Neutrophil (primary cell): Measurements from ENCODE around the gene TMED9.

ENCODE experiments used
- H3K27ac ChIP-seq: fragments of 200-600 bp; sonication (generic); 2 replicates; pipeline ENCODE4 v1.5.1; 2016; ENCODE audit warnings: mild to moderate bottlenecking, moderate library complexity
- H3K27me3 ChIP-seq: fragments of 200-600 bp; sonication (generic); 2 replicates; pipeline ENCODE4 v1.6.0; 2016; ENCODE audit warnings: mild to moderate bottlenecking
- H3K36me3 ChIP-seq: fragments of 200-600 bp; sonication (generic); 2 replicates; pipeline ENCODE4 v1.5.1; 2017
- H3K4me1 ChIP-seq, 2 experiments: fragments of 200-600 bp in 1 of 2; sonication (generic) in 1 of 2; 1 replicate in 1 of 2; 2 replicates in 1 of 2; pipeline versions ENCODE4 v1.5.1 to v1.6.1; 2013 to 2016; ENCODE audit warnings: low read depth in 1 of 2, low read length in 1 of 2, mild to moderate bottlenecking in 1 of 2, moderate library complexity in 1 of 2; ENCODE audit not compliant: control insufficient read depth in 1 of 2, insufficient read depth in 1 of 2
- H3K4me3 ChIP-seq, 2 experiments: fragments of 200-600 bp in 1 of 2; sonication (generic) in 1 of 2; 1 replicate in 1 of 2; 2 replicates in 1 of 2; pipeline ENCODE4 v1.5.1; 2013 to 2016; ENCODE audit warnings: low read depth in 1 of 2, low read length in 1 of 2, mild to moderate bottlenecking in 1 of 2, moderate library complexity in 1 of 2
- H3K9me3 ChIP-seq: fragments of 200-600 bp; sonication (generic); 2 replicates; pipeline ENCODE4 v1.5.1; 2016
- TF ChIP-seq, protein P1 (sequence below): fragments of 200-600 bp; sonication (generic); IDR thresholded peaks from 2 replicates; pipeline ENCODE4 v1.5.1; 2016; ENCODE audit warnings: antibody characterized with exemption

The TMED9 gene

DNA sequence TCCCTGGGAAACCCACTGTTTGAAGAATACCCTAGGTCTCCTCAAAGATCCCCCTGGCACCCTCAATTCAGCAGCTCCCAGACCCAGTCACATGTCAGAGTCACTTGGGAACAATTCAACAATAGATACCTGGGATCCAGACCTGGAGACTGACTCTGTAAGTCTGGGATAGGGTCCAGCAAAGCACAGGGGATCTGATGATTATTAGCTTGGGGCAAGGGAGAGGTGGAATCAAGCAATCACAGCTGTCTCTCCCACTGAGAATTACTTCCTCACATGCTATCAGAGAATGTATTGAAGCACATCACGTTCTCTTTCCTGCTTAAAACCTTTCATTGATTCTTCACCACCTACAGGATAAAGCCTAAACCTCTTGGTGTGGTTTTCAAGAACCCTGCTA is 43.5 kb upstream of the TMED9 start:
- Histone ChIP-seq H3K36me3 (peaks cover 12% of the 10 kb centered on the region), H3K4me3 (no peak overlapping the region), H3K4me1 (peaks cover 41 to 44% of the 10 kb centered on the region in 2 experiments), H3K27me3 (no peaks in the 10 kb centered on the region), H3K9me3 (no peaks in the 10 kb centered on the region), H3K27ac (peak overlapping the region; percentile 43)
- TF ChIP-seq, protein P1, sequence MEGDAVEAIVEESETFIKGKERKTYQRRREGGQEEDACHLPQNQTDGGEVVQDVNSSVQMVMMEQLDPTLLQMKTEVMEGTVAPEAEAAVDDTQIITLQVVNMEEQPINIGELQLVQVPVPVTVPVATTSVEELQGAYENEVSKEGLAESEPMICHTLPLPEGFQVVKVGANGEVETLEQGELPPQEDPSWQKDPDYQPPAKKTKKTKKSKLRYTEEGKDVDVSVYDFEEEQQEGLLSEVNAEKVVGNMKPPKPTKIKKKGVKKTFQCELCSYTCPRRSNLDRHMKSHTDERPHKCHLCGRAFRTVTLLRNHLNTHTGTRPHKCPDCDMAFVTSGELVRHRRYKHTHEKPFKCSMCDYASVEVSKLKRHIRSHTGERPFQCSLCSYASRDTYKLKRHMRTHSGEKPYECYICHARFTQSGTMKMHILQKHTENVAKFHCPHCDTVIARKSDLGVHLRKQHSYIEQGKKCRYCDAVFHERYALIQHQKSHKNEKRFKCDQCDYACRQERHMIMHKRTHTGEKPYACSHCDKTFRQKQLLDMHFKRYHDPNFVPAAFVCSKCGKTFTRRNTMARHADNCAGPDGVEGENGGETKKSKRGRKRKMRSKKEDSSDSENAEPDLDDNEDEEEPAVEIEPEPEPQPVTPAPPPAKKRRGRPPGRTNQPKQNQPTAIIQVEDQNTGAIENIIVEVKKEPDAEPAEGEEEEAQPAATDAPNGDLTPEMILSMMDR, result no peak

DNA sequence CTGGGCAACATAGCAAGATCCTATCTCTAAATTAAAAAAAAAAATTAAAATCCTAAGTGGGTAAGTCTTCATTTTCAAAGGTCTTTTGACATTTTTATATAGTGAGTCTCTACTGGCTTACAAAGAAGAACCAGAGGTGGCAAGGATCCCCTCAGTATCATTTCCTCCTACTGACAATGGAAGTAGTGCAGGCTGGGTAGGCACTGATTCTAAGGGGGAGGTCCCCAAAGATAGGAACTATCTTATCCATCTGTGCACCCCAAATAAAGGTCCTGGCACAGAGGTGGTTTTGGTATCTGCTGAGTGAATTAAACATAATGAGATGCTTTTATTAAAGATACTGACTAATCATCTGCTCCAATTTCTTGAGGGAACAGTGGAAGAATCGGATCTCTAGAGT is 41.9 kb upstream of the TMED9 start:
- Histone ChIP-seq H3K36me3 (peaks cover 12% of the 10 kb centered on the region), H3K4me1 (peaks cover 44 to 49% of the 10 kb centered on the region in 2 experiments), H3K27me3 (no peaks in the 10 kb centered on the region), H3K4me3 (no peak overlapping the region), H3K27ac (no peak overlapping the region), H3K9me3 (no peaks in the 10 kb centered on the region)
- TF ChIP-seq, protein P1, result no peak

DNA sequence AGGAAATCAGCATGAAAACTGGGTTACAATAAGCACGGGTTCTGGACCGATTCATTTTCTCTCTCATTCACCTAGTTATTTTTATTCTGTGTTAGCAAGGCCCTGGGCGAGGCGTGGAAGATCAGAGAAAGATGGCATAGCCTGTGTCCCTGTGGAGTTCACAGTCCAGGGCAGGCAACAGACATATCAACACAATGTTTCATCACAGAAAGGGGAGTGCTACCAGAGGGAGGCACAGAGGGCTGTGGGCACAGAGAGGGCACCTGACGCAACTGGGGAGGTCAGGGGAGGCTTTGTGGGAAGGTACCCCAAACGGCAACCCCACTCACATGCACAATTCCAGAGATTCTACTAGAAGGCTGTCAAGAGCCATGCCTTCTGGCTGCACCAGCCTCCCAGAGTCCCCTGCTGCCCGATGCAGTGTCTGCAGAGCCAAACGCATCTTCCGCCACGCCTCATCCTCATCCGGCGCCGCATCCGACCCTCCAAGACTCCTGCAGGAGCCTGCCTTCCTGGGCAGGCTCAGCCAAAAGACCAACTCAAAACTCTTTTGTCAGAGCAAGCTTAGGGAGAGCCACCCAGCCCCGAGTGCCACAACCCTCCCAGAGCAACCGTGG is 39.1 kb upstream of the TMED9 start:
- Histone ChIP-seq H3K9me3 (no peaks in the 10 kb centered on the region), H3K4me1 (peaks cover 20 to 26% of the 10 kb centered on the region in 2 experiments), H3K27ac (no peak overlapping the region), H3K36me3 (peaks cover 12% of the 10 kb centered on the region), H3K4me3 (peak overlapping the region; percentile 80 to 83), H3K27me3 (no peaks in the 10 kb centered on the region)
- TF ChIP-seq, protein P1, result no peak

DNA sequence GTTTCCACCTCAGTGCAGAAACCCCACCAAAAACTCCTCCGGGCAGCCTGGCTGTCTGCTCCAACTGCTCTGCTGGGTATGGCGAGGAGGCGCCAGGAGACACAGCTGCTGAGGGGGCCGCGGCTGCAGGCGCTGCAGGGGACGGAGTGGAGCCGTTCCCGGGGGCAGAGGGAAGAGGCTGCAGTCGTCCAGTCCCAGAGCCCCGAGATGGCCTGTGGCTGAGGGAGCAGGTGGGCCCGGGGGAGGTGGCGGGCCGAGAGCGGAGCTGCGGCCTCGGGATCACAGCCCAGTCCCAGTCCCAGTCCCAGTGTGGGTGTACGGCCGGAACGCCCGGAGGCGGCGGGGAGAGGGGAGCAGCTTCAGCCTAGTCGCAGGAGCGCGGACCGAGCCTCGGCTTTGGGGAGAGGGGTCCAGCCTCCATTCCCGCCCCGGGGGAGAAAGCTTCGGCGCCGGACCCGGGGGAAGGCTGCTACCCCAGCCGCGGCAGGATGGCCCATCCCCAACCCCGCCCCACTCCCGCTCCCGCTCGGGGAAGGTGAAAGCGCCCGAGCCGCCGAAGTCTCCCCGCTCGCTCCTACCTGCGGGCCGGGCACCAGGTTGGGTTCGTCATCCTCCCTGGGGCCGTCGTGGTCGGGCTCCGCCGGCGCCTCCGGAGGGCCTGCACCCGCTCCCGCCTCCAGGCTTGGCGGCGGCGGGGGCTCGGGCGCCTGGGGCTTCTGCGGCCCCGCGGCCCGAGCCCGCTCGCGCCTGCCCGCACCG is 38.2 kb upstream of the TMED9 start:
- Histone ChIP-seq H3K36me3 (peaks cover 12% of the 10 kb centered on the region), H3K4me1 (peaks cover 18 to 20% of the 10 kb centered on the region in 2 experiments), H3K27me3 (no peaks in the 10 kb centered on the region), H3K9me3 (no peaks in the 10 kb centered on the region), H3K27ac (peak overlapping the region; percentile 73), H3K4me3 (peak overlapping the region; percentile 80 to 83)
- TF ChIP-seq, protein P1, result no peak

DNA sequence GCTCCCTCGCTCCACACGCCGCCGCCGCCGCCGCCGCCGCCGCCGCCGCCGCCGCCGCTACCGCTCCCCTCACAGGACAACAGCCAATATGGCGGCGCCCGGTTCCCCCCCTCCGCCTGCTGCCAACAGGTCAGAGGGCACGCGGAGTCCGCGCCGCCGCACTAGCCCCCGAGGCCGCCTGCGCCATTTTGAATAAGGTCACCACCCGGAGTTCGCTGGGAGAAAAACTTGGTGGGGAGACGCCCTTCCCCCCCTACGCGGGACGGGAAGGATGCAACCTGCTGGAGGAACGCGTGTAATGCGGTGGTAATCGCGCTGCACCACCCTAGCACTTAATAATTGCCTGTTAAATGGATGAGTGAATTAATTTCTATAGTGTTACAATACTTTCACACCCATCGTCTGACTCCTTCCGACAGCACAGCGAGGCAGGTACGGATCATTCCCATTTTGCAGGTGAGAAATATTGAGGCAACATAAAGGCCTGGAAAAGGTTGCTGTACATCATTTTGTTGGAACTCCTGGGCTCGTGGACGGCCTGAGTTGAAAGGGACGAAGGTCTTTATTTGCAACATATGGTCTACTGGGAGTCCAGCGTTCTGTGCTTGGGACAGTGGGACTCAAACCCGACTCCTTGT is 37.4 kb upstream of the TMED9 start, which contains the start of gene FAM193B:
FAM193B (minus strand) TSS at position 90 of the 638 bp plus-strand sequence. CDS start 105 bp downstream, outside the sequence.
- Histone ChIP-seq H3K27ac (peak within 1 kb of the TSS; percentile 73), H3K27me3 (no peaks in the 10 kb centered on the region), H3K4me3 (peak within 1 kb of the TSS; percentile 80 to 83), H3K36me3 (peaks cover 9% of the 10 kb centered on the region), H3K4me1 (peaks cover 18 to 20% of the 10 kb centered on the region in 2 experiments), H3K9me3 (no peaks in the 10 kb centered on the region)
- TF ChIP-seq, protein P1, result peak; percentile 36
